IMR-90 (cell line): ENCODE data around the gene PAQR5. TPM values are rescaled to one million over a fixed set of nuclear protein-coding genes. Genes with fewer than 3 reads are reported as not detected.

Experiments used
- ATAC-seq: fragments of 200-7000 bp; cut with Tn5 transposase; 2 replicates; pipeline ENCODE4 v1.9.1; 2020; ENCODE audit warnings: low read depth, mild to moderate bottlenecking, moderate library complexity
- BruUV-seq: library from RNA; stranded (reverse); fragments of 400-500 nt; replicated peaks from 2 replicates; lab custom pipeline; 2021; lab: Mats Ljungman, UMichigan
- CTCF ChIA-PET: fragments of 300-600 bp; formaldehyde crosslinking; extraction: SDS; loops from one replicate; lab custom pipeline; 2021; ENCODE audit warnings: antibody characterized with exemption; lab: Yijun Ruan, JAX
- POLR2A ChIA-PET: fragments of 300-600 bp; sonication (Branson Sonifier 250); formaldehyde crosslinking; loops from one replicate; lab custom pipeline; 2022; ENCODE audit warnings: antibody characterized with exemption; ENCODE audit not compliant: unreplicated experiment; lab: Charles Lee
- DNase-seq: peaks from one replicate; pipeline ENCODE4 v3.0.0; 2013
- H2AFZ ChIP-seq: replicated peaks from 2 replicates; pipeline ENCODE3; 2013; ENCODE audit warnings: low read length, mild to moderate bottlenecking; ENCODE audit not compliant: poor library complexity
- H2AK5ac ChIP-seq: 2 replicates; pipeline ENCODE4 v1.6.1; 2013; ENCODE audit warnings: low read depth, low read length, inconsistent platforms
- H2AK9ac ChIP-seq: replicated peaks from 2 replicates; pipeline ENCODE3; 2013; ENCODE audit warnings: mild to moderate bottlenecking, low read depth, low read length, moderate library complexity; ENCODE audit not compliant: poor library complexity
- H2BK120ac ChIP-seq: 2 replicates; pipeline ENCODE4 v1.6.1; 2013; ENCODE audit warnings: low read depth, low read length, inconsistent platforms
- H2BK15ac ChIP-seq: 3 replicates; pipeline ENCODE4 v1.6.1; 2013; ENCODE audit warnings: low read depth, low read length, inconsistent platforms
- H2BK20ac ChIP-seq: 2 replicates; pipeline ENCODE4 v1.6.1; 2013; ENCODE audit warnings: low read depth, mild to moderate bottlenecking, inconsistent platforms, low read length, moderate library complexity
- H2BK5ac ChIP-seq: 2 replicates; pipeline ENCODE4 v1.6.1; 2013; ENCODE audit warnings: mild to moderate bottlenecking, low read depth, low read length, inconsistent platforms; ENCODE audit not compliant: poor library complexity, severe bottlenecking
- H3K14ac ChIP-seq: replicated peaks from 2 replicates; pipeline ENCODE4 v1.6.1; 2013; ENCODE audit warnings: low read depth, low read length, inconsistent platforms
- H3K18ac ChIP-seq: 2 replicates; pipeline ENCODE4 v1.6.1; 2013; ENCODE audit warnings: low read depth, low read length, control low read depth
- H3K23ac ChIP-seq: 2 replicates; pipeline ENCODE4 v1.6.1; 2013; ENCODE audit warnings: low read depth, low read length, inconsistent platforms
- H3K27ac ChIP-seq: 2 replicates; pipeline ENCODE4 v1.5.1; 2013; ENCODE audit warnings: mild to moderate bottlenecking, control low read depth, low read length; ENCODE audit not compliant: insufficient read depth
- H3K27me3 ChIP-seq: 2 replicates; pipeline ENCODE4 v1.6.1; 2013; ENCODE audit warnings: low read length; ENCODE audit not compliant: control insufficient read depth, insufficient read depth
- H3K36me3 ChIP-seq: 2 replicates; pipeline ENCODE4 v1.6.1; 2013; ENCODE audit warnings: low read length, mixed read lengths; ENCODE audit not compliant: control insufficient read depth, insufficient read depth
- H3K4ac ChIP-seq: 2 replicates; pipeline ENCODE4 v1.6.1; 2013; ENCODE audit warnings: low read depth, low read length, inconsistent platforms
- H3K4me1 ChIP-seq: 2 replicates; pipeline ENCODE4 v1.6.1; 2013; ENCODE audit warnings: low read length, mixed read lengths; ENCODE audit not compliant: control insufficient read depth, insufficient read depth
- H3K4me2 ChIP-seq: 2 replicates; pipeline ENCODE4 v1.6.1; 2013; ENCODE audit warnings: low read depth, mild to moderate bottlenecking, control low read depth, low read length, moderate library complexity
- H3K4me3 ChIP-seq: 2 replicates; pipeline ENCODE4 v1.5.1; 2013; ENCODE audit warnings: low read depth, mild to moderate bottlenecking, control low read depth, low read length, moderate library complexity; ENCODE audit not compliant: insufficient read depth
- H3K56ac ChIP-seq: 2 replicates; pipeline ENCODE4 v1.6.1; 2013; ENCODE audit warnings: low read length, inconsistent platforms; ENCODE audit not compliant: insufficient read depth; ENCODE audit errors: extremely low read depth
- H3K79me1 ChIP-seq, 2 experiments: 2 replicates each; pipeline ENCODE4 v1.6.1; 2013; ENCODE audit warnings: low read length in 2 of 2, inconsistent platforms in 1 of 2, low read depth in 1 of 2
- H3K9ac ChIP-seq: 2 replicates; pipeline ENCODE4 v1.6.1; 2013; ENCODE audit warnings: low read depth, low read length, control low read depth
- H3K9me1 ChIP-seq: 2 replicates; pipeline ENCODE4 v1.6.1; 2013; ENCODE audit warnings: low read length, inconsistent platforms; ENCODE audit not compliant: insufficient read depth
- H3K9me3 ChIP-seq: 2 replicates; pipeline ENCODE4 v1.6.1; 2013; ENCODE audit warnings: low read length; ENCODE audit not compliant: control insufficient read depth, insufficient read depth
- H4K20me1 ChIP-seq: 2 replicates; pipeline ENCODE4 v1.6.1; 2013; ENCODE audit warnings: low read length, inconsistent platforms; ENCODE audit not compliant: insufficient read depth
- H4K5ac ChIP-seq: 2 replicates; pipeline ENCODE4 v1.6.1; 2013; ENCODE audit warnings: mild to moderate bottlenecking, low read depth, low read length, control low read depth
- H4K8ac ChIP-seq, 2 experiments: 2 replicates each; pipeline ENCODE4 v1.6.1; 2013; ENCODE audit warnings: low read depth in 2 of 2, low read length in 2 of 2, control low read depth in 1 of 2, inconsistent platforms in 1 of 2
- H4K91ac ChIP-seq: 2 replicates; pipeline ENCODE4 v1.6.1; 2013; ENCODE audit warnings: low read depth, low read length, inconsistent platforms; ENCODE audit not compliant: insufficient read depth
- CEBPB ChIP-seq: IDR thresholded peaks from 2 replicates; pipeline ENCODE4 v1.6.1; 2012; ENCODE audit warnings: low read depth, low read length, improper control_type of control experiment
- CHD1 ChIP-seq: IDR thresholded peaks from 2 replicates; pipeline ENCODE4 v1.6.1; 2012; ENCODE audit warnings: low read depth, low read length, improper control_type of control experiment
- FOS ChIP-seq: fragments of 150-350 bp; IDR thresholded peaks from 2 replicates; pipeline ENCODE4 v1.6.1; 2016; ENCODE audit warnings: low read depth, low read length
- MAFK ChIP-seq: IDR thresholded peaks from 2 replicates; pipeline ENCODE4 v1.6.1; 2012; ENCODE audit warnings: low read depth, low read length, improper control_type of control experiment
- MAZ ChIP-seq: IDR thresholded peaks from 2 replicates; pipeline ENCODE4 v1.6.1; 2012; ENCODE audit warnings: low read depth, mild to moderate bottlenecking, low read length, improper control_type of control experiment, moderate library complexity, borderline replicate concordance
- MXI1 ChIP-seq: IDR thresholded peaks from 2 replicates; pipeline ENCODE4 v1.6.1; 2012; ENCODE audit warnings: low read depth, mild to moderate bottlenecking, low read length, moderate library complexity, borderline replicate concordance
- NFE2L2 ChIP-seq: fragments of 150-350 bp; IDR thresholded peaks from 2 replicates; pipeline ENCODE4 v1.6.1; 2016; ENCODE audit warnings: low read depth, mild to moderate bottlenecking, low read length
- POLR2A ChIP-seq: IDR thresholded peaks from 2 replicates; pipeline ENCODE4 v1.6.1; 2012; ENCODE audit warnings: mild to moderate bottlenecking, low read depth, low read length
- RCOR1 ChIP-seq: IDR thresholded peaks from 2 replicates; pipeline ENCODE4 v1.6.1; 2012; ENCODE audit warnings: mild to moderate bottlenecking, low read length, improper control_type of control experiment; ENCODE audit not compliant: insufficient replicate concordance
- SMC3 ChIP-seq: fragments of 150-350 bp; IDR thresholded peaks from 2 replicates; pipeline ENCODE4 v1.6.1; 2016; ENCODE audit warnings: low read depth, mild to moderate bottlenecking, antibody characterized with exemption, low read length, moderate library complexity
- WGBS, 2 experiments: methylation state at CpG; one replicate each; pipeline versions ENCODE4 v1.1.5 to v1.1.7; 2013; ENCODE audit warnings: missing lambda C conversion rate in 2 of 2; ENCODE audit not compliant: insufficient read length in 1 of 2; ENCODE audit errors: extremely low coverage in 2 of 2; 5-methylcytosine and 5-hydroxymethylcytosine counted together
- dilution Hi-C: fragments of 300-500 bp; cut with HindIII; formaldehyde crosslinking; loops from one replicate; pipeline ENCODE4 v1.14.3; 2018; ENCODE audit warnings: low sequenced_read_pairs; ENCODE audit not compliant: unreplicated experiment
- in situ Hi-C: fragments of 300-500 bp; cut with MboI; formaldehyde crosslinking; loops from 3 replicates; pipeline ENCODE4 v1.14.3; 2019; ENCODE audit warnings: low sequenced_read_pairs, inconsistent platforms, mixed read lengths
- intact Hi-C: fragments of 100-400 bp; cut with micrococcal nuclease; formaldehyde crosslinking; loops from 2 replicates; pipeline ENCODE4 v1.10.0; 2022
- polyA plus RNA-seq, 3 experiments: library from polyadenylated mRNA; depleted of rRNA; stranded (reverse); fragments of >200 nt; gene quantifications; 2 replicates each; pipeline ENCODE4 v1.2.3, GENCODE V29; 2012; ENCODE audit warnings: low replicate concordance in 1 of 3
- total RNA-seq: library from RNA; depleted of rRNA; stranded (reverse); fragments of >200 nt; gene quantifications from 2 replicates; pipeline ENCODE4 v1.2.3, GENCODE V29; 2012
- TF ChIP-seq, protein P1 (sequence below): fragments of 150-350 bp; IDR thresholded peaks from 2 replicates; pipeline ENCODE4 v1.6.1; 2017; ENCODE audit warnings: mild to moderate bottlenecking, antibody characterized with exemption, low read length, low read depth
- TF ChIP-seq, protein P2 (sequence below): conservative IDR thresholded peaks from 2 replicates; pipeline ENCODE4 v1.5.1; 2012; ENCODE audit warnings: mild to moderate bottlenecking, low read depth, low read length, improper control_type of control experiment
- TF ChIP-seq, protein P3 (sequence below): fragments of 150-350 bp; IDR thresholded peaks from 2 replicates; pipeline ENCODE4 v1.6.1; 2016; ENCODE audit warnings: low read depth, mild to moderate bottlenecking, low read length, moderate library complexity, borderline replicate concordance

The PAQR5 gene
- total and polyA plus RNA-seq, 2 of the 4 experiments (the other 2 are of a cell fraction) = 2.3 to 2.7 TPM

DNA sequence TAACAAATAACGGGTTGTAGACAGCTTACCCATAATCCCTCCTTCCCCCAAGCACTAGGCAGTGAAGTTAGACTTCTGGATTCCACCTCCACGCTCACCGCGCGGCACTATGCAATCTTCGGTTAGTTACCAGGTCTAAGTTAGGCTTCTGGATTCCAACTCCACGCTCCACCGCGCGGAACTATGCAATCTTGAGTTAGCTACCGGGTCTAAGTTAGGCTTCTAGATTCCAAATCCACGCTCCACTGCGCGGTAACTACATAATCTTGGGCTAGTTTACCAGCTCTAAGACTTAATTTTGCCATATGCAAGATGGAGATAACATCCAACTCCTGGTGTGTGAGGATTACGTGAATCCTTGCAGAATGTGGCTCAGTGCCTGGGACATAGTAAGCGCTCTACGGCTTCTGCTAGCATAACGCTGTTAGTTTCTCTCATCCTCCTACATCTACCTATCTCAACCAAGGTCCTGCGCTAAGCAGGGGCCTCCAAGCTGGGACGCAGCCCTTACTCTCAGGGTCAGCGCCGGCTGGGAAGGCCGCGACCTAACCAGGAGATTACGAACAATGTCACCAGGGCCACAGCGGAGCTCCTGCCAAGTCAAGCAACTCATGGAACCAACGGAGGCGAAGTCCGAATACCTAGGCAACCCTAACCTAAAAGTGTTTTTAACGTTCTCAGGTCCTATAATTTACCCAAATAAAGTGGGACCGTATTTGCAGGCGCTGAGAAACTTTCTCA lies 153.4 kb downstream of the PAQR5 start:
- peak overlapping the region; percentile 84 for H2AK9ac ChIP-seq
- peak overlapping the region; percentile 82 for H3K4ac ChIP-seq
- peak overlapping the region; percentile 65 for H3K56ac ChIP-seq
- H3K27me3 ChIP-seq = no peaks in the 10 kb centered on the region
- peaks cover 22% of the 10 kb centered on the region for H3K36me3 ChIP-seq
- H3K4me2 ChIP-seq = peak overlapping the region; percentile 80
- peak overlapping the region; percentile 20; the same call in 1 of the 2 replicates for H2BK20ac ChIP-seq
- ChIA-PET POLR2A (interaction anchor here (0.6 to 3.4 kb wide), 4 partner anchors 11 to 921 kb away, joined by 3 to 17 read pairs (median 6); partner anchors contain the start of gene KIF23), CTCF (interaction anchor here (1.4 to 1.6 kb wide), 2 partner anchors 10 to 11 kb away, joined by 6 to 11 read pairs; no protein-coding TSS in a partner anchor)
- peak overlapping the region; percentile 51 for H3K27ac ChIP-seq
- dilution Hi-C loops = no loop called here
- peak overlapping the region; percentile 80 for H4K5ac ChIP-seq
- peak overlapping the region; percentile 96 for H2AFZ ChIP-seq
- no TSS peak for BruUV-seq
- H4K8ac ChIP-seq = peak overlapping the region; percentile 95 to 97
- peak overlapping the region; percentile 13 for H3K18ac ChIP-seq
- H2BK15ac ChIP-seq = peak overlapping the region; percentile 12; the same call in 1 of the 3 replicates
- WGBS, 2 experiments = 38% methylated on average over 13 of the region's 32 CpGs; no CpG with 5 or more reads in 1 of the 2 experiments
- H2AK5ac ChIP-seq = peak overlapping the region; percentile 28; the same call in 1 of the 2 replicates
- DNase-seq (peak; percentile 56), ATAC-seq (peak; percentile 19)
- peak overlapping the region; percentile 71 for H3K9ac ChIP-seq
- in situ Hi-C loops = no loop called here
- peak overlapping the region; percentile 94 for H3K23ac ChIP-seq
- peaks cover 45% of the 10 kb centered on the region for H4K20me1 ChIP-seq
- peaks cover 5 to 47% of the 10 kb centered on the region in 2 experiments; a peak in 3 of 4 replicates for H3K79me1 ChIP-seq
- peak overlapping the region; percentile 58 for H2BK120ac ChIP-seq
- H4K91ac ChIP-seq = peak overlapping the region; percentile 87
- H3K9me3 ChIP-seq = no peaks in the 10 kb centered on the region
- H2BK5ac ChIP-seq = peak overlapping the region; percentile 64
- peak overlapping the region; percentile 96 for H3K14ac ChIP-seq
- peak overlapping the region; percentile 44 for H3K4me3 ChIP-seq
- intact Hi-C loops = loop anchor here (2.0 to 10.0 kb wide), 2 partner anchors 37 to 287 kb away; partner anchors contain the start of genes GLCE and KIF23
- H3K4me1 ChIP-seq = peaks cover 9% of the 10 kb centered on the region
- H3K9me1 ChIP-seq = peaks cover 13% of the 10 kb centered on the region
- no peak for TF ChIP-seq FOS
- no peak for TF ChIP-seq SMC3
- no peak for TF ChIP-seq POLR2A
- TF ChIP-seq NFE2L2 = no peak
- TF ChIP-seq, protein P1, sequence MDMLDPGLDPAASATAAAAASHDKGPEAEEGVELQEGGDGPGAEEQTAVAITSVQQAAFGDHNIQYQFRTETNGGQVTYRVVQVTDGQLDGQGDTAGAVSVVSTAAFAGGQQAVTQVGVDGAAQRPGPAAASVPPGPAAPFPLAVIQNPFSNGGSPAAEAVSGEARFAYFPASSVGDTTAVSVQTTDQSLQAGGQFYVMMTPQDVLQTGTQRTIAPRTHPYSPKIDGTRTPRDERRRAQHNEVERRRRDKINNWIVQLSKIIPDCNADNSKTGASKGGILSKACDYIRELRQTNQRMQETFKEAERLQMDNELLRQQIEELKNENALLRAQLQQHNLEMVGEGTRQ = no peak
- TF ChIP-seq, protein P2, sequence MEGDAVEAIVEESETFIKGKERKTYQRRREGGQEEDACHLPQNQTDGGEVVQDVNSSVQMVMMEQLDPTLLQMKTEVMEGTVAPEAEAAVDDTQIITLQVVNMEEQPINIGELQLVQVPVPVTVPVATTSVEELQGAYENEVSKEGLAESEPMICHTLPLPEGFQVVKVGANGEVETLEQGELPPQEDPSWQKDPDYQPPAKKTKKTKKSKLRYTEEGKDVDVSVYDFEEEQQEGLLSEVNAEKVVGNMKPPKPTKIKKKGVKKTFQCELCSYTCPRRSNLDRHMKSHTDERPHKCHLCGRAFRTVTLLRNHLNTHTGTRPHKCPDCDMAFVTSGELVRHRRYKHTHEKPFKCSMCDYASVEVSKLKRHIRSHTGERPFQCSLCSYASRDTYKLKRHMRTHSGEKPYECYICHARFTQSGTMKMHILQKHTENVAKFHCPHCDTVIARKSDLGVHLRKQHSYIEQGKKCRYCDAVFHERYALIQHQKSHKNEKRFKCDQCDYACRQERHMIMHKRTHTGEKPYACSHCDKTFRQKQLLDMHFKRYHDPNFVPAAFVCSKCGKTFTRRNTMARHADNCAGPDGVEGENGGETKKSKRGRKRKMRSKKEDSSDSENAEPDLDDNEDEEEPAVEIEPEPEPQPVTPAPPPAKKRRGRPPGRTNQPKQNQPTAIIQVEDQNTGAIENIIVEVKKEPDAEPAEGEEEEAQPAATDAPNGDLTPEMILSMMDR = no peak
- no peak for TF ChIP-seq MAFK
- TF ChIP-seq, protein P3, sequence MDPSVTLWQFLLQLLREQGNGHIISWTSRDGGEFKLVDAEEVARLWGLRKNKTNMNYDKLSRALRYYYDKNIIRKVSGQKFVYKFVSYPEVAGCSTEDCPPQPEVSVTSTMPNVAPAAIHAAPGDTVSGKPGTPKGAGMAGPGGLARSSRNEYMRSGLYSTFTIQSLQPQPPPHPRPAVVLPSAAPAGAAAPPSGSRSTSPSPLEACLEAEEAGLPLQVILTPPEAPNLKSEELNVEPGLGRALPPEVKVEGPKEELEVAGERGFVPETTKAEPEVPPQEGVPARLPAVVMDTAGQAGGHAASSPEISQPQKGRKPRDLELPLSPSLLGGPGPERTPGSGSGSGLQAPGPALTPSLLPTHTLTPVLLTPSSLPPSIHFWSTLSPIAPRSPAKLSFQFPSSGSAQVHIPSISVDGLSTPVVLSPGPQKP = no peak
- TF ChIP-seq CEBPB = no peak
- TF ChIP-seq MAZ = no peak
- TF ChIP-seq RCOR1 = no peak
- TF ChIP-seq MXI1 = no peak
- TF ChIP-seq CHD1 = no peak
